ENCODE measurements around the gene IL37. TPM values are rescaled to one million over a fixed set of nuclear protein-coding genes. Genes with fewer than 3 reads are reported as not detected.

The IL37 gene
- total and polyA plus RNA-seq, 2 experiments from 2014 or later: not detected

DNA sequence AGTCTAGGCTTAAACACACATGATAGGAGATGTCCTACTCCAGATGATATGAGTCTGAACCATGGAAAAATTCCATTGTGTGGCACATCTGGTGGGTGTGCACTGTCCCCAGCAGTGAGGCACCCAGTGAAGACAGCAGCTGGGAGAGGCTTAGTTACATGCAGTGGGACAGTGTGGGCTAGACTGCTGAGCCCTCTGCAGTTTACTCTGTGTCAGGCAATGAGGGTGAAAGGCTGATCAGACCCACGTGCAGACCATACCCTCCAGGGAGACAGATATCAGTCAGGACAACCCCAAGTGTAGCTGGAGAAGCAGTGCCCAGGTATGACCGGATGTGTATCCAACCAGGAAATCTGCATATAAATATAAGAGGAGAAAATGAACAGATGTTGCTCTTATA lies 13.4 kb downstream of the IL37 start:
- no peak for DNase-seq (ENCODE audit: low spot score)
- no peaks in the 10 kb centered on the region for H3K36me3 Mint-ChIP-seq (ENCODE audit: low read depth)
- peak; percentile 41; the same call in 1 of the 3 replicates for ATAC-seq

More for the DNA sequence above, 13.4 kb downstream of the IL37 start:
- Histone ChIP-seq H3K4me2 (no peak overlapping the region), H3K27ac (ENCODE audit: low read depth) (no peak overlapping the region), H2AFZ (no peak overlapping the region), H3K36me3 (ENCODE audit: insufficient read depth) (no peaks in the 10 kb centered on the region), H3K9me2 (ENCODE audit: insufficient read depth) (peaks cover 8% of the 10 kb centered on the region; the same call in 1 of the 2 replicates), H4K20me1 (replicated peaks; ENCODE audit: insufficient read depth) (no peaks in the 10 kb centered on the region), H3K27me3 (ENCODE audit: insufficient read depth) (no peaks in the 10 kb centered on the region), H3K4me1 (ENCODE audit: insufficient read depth) (no peaks in the 10 kb centered on the region), H3K4me3 (no peak overlapping the region), H3F3A (replicated peaks; ENCODE audit: low read depth) (no peaks in the 10 kb centered on the region), H3K79me2 (replicated peaks; ENCODE audit: insufficient read depth) (no peaks in the 10 kb centered on the region)
- TF ChIP-seq EZH2phosphoT487 (IDR thresholded peaks at IDR 0.05; ENCODE audit: unreplicated experiment) (no peak), NANOG (IDR thresholded peaks at IDR 0.05; ENCODE audit: borderline replicate concordance) (no peak), ZNF462 (CRISPR knock-in tag; IDR thresholded peaks at IDR 0.05) (no peak), ZNF331 (CRISPR knock-in tag; IDR thresholded peaks at IDR 0.05; ENCODE audit: low read depth) (no peak), CREB1 (CRISPR knock-in tag; IDR thresholded peaks at IDR 0.05; ENCODE audit: low read depth) (no peak), ZNF114 (CRISPR knock-in tag; IDR thresholded peaks at IDR 0.05) (no peak), EZH2 (IDR thresholded peaks at IDR 0.05; ENCODE audit: low read depth, unreplicated experiment) (no peak), POLR2AphosphoS5 (IDR thresholded peaks at IDR 0.05; ENCODE audit: low read depth) (no peak), JUNB (IDR thresholded peaks at IDR 0.05; ENCODE audit: unreplicated experiment) (no peak), STAT1 (IDR thresholded peaks at IDR 0.05; ENCODE audit: unreplicated experiment) (no peak)
- TF ChIP-seq, protein P1, sequence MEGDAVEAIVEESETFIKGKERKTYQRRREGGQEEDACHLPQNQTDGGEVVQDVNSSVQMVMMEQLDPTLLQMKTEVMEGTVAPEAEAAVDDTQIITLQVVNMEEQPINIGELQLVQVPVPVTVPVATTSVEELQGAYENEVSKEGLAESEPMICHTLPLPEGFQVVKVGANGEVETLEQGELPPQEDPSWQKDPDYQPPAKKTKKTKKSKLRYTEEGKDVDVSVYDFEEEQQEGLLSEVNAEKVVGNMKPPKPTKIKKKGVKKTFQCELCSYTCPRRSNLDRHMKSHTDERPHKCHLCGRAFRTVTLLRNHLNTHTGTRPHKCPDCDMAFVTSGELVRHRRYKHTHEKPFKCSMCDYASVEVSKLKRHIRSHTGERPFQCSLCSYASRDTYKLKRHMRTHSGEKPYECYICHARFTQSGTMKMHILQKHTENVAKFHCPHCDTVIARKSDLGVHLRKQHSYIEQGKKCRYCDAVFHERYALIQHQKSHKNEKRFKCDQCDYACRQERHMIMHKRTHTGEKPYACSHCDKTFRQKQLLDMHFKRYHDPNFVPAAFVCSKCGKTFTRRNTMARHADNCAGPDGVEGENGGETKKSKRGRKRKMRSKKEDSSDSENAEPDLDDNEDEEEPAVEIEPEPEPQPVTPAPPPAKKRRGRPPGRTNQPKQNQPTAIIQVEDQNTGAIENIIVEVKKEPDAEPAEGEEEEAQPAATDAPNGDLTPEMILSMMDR (conservative IDR thresholded peaks at IDR 0.05; ENCODE audit: low read depth in 2 of 2): no peak
- TF ChIP-seq, protein P2, sequence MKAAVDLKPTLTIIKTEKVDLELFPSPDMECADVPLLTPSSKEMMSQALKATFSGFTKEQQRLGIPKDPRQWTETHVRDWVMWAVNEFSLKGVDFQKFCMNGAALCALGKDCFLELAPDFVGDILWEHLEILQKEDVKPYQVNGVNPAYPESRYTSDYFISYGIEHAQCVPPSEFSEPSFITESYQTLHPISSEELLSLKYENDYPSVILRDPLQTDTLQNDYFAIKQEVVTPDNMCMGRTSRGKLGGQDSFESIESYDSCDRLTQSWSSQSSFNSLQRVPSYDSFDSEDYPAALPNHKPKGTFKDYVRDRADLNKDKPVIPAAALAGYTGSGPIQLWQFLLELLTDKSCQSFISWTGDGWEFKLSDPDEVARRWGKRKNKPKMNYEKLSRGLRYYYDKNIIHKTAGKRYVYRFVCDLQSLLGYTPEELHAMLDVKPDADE (IDR thresholded peaks at IDR 0.05): no peak
- TF ChIP-seq, protein P3, sequence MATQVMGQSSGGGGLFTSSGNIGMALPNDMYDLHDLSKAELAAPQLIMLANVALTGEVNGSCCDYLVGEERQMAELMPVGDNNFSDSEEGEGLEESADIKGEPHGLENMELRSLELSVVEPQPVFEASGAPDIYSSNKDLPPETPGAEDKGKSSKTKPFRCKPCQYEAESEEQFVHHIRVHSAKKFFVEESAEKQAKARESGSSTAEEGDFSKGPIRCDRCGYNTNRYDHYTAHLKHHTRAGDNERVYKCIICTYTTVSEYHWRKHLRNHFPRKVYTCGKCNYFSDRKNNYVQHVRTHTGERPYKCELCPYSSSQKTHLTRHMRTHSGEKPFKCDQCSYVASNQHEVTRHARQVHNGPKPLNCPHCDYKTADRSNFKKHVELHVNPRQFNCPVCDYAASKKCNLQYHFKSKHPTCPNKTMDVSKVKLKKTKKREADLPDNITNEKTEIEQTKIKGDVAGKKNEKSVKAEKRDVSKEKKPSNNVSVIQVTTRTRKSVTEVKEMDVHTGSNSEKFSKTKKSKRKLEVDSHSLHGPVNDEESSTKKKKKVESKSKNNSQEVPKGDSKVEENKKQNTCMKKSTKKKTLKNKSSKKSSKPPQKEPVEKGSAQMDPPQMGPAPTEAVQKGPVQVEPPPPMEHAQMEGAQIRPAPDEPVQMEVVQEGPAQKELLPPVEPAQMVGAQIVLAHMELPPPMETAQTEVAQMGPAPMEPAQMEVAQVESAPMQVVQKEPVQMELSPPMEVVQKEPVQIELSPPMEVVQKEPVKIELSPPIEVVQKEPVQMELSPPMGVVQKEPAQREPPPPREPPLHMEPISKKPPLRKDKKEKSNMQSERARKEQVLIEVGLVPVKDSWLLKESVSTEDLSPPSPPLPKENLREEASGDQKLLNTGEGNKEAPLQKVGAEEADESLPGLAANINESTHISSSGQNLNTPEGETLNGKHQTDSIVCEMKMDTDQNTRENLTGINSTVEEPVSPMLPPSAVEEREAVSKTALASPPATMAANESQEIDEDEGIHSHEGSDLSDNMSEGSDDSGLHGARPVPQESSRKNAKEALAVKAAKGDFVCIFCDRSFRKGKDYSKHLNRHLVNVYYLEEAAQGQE (IDR thresholded peaks at IDR 0.05; ENCODE audit: unreplicated experiment): no peak
- Mint-ChIP-seq H3K4me3 (no peak overlapping the region), H3K27me3 (ENCODE audit: insufficient read depth, low read depth, poor library complexity) (no peaks in the 10 kb centered on the region), H3K9me3 (peaks cover 9% of the 10 kb centered on the region), H3K27ac (no peak overlapping the region), H3K4me1 (peaks cover 4% of the 10 kb centered on the region)
